ENCODE results near the gene SV2B.
"Not testable (repeated sequence)": the region's sequence is repeated elsewhere in the genome, so short reads cannot be mapped to it uniquely, and the experiment has no call there.

Gene SV2B

GRCh38 chr15:91099995-91100813, at the start of gene SV2B:
TSS of gene SV2B (plus strand) at chr15:91100257. CDS start at chr15:91226264, 126,007 bp downstream.
- DNase-seq = no peak

- DNase-seq = no peak
These were observed 48.8 kb upstream of the SV2B start for GRCh38 chr15:91051248-91051647.

GRCh38 chr15:91054816-91055215, 45.2 kb upstream of the SV2B start:
- no peak for DNase-seq

DNA sequence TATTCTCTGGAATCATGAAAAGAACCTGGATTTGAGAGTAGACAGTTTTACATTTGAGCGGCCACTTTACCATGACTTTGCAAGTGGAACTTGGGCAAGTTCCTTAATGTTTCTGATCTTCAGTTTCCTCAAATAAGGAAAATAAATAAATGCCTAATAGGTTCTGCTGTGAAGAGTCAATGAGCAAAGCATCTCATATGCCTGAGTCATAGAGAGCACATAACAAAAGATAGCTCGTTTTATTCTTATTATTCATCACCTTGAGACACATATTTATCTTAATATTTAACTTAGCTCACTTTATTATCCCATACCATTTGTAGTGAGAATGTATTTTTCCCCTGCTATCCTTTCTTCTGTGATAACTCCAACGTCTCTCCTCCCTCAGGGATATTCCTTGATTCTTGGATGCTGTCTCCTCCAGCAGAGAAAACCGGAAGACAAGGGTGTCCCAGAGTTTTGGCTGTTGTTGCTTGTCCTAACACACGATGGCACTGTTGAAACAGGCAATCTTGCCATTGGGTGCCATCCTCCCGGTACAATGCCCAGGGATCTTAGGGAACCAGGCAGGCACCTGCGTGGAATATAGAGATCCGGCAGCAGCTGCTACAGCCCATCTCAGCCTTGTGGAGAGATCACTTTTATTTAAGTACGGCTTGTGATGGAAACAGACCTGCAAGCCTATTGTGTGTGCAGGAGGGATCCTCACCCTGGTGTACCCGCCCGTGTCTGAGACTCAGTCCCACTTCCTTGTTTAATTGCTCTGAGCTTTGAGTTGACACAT, 44.3 kb upstream of the SV2B start:
- peak; percentile 66 for DNase-seq

DNA sequence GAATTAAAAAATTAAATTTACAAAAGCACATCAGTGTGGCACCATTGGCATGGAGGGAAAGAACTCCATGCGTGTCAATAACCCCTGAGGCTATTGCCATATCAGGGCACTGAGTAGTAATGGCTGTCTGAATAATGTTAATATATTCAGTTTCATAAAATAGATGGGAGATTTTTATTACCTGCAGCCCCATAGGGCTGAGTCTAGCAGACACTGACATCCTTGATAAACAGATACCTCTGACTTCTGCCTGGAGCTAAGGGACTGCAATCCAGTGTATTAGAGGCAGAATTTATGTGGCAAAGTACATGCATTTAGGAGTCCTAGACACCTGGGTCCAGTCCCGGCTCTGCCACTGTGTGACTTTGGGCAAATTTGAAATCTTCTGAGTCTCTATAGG, 38.8 kb upstream of the SV2B start:
- DNase-seq = no peak

- DNase-seq = no peak
These were observed 38.1 kb upstream of the SV2B start for GRCh38 chr15:91061997-91062396.

- DNase-seq = no peak
These were observed 34.6 kb upstream of the SV2B start for GRCh38 chr15:91065505-91065904.

DNA sequence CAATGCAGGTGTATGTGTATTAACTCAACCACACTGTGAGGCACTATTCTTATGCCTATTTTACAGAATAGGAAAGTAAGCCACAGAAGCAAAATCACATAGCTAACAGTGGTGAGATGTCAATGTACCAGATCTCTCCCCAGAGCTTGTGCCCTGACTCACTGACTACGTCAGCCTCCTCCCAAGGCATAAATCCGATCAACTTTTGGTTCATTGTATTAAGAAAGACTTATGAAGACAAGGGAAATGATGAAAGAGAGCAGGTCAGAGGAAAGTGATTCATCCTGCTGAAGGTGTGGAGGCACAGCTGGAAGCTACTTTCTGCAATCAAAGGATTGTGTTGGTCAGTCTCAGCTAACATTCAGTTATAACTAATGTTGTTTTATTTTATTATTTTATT, 33.0 kb upstream of the SV2B start:
- DNase-seq = peak; percentile 51

DNA sequence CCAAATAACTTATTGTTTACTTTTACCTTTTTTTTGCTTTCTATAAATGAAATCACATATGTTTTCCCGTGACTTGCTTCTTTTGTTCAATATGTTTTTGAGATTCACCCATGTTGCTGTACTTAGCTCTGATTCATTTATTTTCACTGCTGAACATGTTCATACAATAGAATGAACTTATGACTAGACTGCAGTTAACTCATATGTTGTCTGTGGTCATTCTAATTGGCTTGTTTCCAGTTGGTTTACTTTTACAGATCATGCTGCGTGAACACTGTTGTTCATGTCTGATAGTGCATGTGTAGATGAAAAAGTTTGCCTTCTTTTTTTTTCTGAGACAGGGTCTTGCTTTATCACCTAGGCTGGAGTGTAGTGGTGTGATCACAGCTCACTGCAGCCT, 31.6 kb upstream of the SV2B start:
- no peak for DNase-seq

DNA sequence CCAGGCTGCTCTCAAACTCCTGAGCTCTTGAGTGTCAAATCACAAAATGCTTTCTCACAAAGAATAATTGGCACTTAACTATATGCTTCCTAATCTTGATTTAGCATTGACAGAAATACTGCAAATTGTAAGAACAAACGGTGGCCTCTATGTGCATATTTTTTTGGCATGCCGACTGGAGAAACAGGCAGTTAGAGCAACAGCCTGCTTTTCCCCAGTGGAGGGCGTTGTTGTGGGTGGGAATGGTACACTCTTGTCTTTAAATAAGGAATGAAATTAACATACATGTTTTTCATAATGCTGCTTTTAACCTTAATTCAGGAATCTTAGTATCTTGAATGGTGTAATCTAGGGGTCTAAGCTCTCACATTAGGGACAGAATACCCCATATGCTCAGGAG, 31.1 kb upstream of the SV2B start:
- no peak for DNase-seq

- DNase-seq = no peak
These were observed 29.2 kb upstream of the SV2B start for GRCh38 chr15:91070872-91071271.

GRCh38 chr15:91072161-91072560, 27.9 kb upstream of the SV2B start:
- no peak for DNase-seq

DNA sequence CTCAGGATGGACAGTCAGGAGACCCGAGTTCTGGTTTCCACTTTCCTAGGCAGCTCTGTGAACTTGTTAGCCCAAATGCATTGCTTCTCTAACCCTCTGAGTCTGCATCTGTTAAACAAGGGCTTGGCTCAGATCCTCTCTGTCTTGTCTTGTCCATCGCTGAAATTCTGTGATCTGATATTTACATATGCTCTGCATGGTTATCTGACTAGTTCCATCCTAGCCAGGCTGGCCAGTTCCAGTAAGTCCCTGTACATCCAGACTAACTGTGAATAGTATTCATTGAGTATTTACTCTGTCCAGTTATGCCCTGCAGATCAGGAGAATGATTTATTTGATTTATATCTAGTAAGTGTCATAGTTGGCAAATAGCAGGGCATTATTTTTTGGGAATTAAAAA, 27.0 kb upstream of the SV2B start:
- DNase-seq = no peak

DNA sequence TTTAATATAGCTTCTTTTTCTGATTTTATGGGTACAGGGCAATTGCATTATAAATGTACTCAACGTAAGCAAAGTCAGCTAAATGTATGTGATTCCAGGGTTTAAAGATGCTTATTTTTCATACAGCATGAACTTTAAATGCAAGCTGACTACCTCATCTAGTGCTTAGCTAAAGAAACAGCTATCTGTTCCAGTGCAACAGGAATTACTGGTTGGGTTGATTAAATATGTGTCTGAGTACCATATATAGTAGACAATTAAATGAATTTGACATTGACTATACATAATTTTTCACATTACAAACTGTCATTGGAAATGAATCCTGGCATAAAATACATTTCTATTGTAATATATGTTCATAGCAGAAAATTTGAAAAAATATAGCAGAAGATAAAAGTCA, 26.3 kb upstream of the SV2B start:
- DNase-seq = no peak

DNA sequence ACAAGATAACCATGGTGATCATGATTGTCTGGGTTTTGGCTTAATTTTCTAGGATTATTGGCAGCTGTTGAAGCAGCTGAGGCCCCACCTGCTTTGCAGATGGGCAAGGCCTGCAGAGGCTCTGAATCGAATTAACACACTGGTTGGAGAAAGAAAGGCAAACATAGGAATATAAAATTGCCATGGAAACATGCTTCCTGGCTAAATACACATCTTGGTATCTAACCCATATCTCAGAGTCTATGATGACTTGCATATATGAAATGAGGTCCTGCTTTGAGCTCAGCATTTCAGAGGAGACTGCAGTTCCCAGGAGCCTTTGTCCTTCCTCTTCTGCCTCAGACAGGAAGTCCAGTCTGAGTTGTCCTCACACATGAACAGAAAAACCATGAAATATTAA, 24.3 kb upstream of the SV2B start:
- DNase-seq = no peak

GRCh38 chr15:91077029-91077428, 23.0 kb upstream of the SV2B start:
- no peak for DNase-seq

DNA sequence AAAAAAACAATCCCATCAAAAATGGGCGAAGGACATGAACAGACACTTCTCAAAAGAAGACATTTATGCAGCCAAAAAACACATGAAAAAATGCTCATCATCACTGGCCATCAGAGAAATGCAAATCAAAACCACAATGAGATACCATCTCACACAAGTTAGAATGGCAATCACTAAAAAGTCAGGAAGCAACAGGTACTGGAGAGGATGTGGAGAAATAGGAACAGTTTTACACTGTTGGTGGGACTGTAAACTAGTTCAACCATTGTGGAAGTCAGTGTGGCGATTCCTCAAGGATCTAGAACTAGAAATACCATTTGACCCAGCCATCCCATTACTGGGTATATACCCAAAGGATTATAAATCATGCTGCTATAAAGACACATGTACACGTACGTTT, 6.2 kb upstream of the SV2B start:
- not testable (repeated sequence) for DNase-seq

DNA sequence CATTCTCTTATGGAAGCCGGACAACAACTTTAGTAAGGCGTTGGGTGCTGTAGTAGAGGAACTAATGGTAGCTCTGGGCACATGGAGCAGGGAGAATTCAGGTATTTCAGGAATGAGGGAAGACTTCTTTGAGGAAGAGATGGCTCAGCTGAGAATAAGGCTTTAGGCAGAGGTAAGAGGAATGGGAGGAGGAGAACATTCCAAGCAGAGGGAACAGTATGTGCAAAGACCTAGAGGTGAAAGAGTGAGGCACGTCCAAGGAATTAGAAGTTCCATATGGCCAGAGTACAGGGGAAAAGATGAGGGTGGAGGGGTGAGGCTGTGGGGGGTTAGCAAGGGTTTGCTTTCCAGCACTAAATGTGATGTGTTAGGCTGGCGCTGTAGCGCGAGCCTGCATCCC, 1.6 kb upstream of the SV2B start:
- DNase-seq = no peak

DNA sequence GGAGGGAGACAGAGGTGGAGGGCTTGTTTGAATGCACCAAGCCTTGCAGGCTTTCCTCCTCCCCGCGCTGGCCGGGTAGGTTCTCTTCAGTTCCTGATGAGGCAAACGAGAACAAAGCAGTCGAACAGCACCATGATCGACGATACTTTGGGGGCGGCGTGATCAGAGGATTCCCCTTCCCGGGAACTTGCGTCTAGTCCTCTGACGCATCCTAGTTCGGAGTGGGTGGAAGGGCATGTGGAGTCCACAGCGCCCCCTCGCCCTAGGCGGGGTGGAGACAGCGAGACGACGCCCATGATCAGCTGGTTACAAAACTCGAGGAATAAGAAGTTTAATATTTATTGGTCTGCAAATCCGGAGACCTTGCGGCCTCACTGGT, 452 bp upstream of the SV2B start:
- DNase-seq = no peak

GRCh38 chr15:91100814-91101607, 954 bp downstream of the SV2B start:
- DNase-seq = no peak

DNA sequence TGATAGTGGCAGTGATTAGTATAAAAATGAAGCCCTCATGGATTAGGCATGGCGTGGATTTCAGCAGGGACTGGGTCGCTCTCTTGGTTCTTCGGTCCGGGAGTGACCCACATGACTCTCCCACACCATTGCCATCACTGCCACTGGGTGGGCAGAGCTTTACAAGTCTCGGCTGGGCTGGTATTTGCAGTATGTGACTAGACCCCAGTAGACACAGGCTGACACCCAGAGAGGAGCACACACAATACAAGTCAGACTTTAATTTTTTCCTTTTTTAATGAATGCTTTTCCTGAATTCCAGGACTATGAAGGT, 1.5 kb downstream of the SV2B start:
- DNase-seq = no peak

DNA sequence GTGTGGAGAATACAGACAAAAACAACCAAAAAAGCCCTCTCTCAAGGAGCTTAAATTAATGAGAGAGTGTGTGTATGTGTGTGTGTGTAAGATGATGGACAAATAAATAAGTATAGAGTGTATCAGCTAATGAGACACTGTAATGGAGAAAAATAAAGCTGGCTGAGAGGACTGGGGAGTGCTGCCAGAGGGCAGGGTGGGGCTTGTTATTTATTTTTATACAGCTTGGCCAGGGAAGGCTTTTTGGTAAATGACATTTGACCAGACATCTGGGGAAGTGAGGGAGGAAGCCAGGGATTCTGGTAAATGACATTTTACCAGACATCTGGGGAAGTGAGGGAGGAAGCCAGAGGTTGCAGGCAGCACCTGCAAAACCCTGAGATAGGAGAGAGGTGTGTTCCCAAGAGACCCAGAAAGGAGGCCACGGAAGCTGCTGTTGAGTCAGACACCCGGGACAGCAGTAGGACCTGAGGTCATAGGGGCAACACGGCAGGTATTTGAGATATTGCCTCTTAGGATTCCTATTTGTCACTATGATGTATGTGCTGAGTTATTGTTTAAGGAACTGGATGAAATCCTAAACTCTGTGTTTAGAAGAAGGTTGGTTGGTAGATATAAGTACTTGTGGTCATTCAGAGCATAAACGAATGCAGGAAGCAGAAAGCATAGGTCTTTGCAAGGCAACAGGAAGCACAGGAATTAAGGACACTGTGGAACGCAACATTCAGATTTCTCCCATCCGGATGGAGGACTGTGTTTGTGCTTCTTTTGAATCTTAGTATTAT, 2.7 kb downstream of the SV2B start:
- DNase-seq = no peak

DNA sequence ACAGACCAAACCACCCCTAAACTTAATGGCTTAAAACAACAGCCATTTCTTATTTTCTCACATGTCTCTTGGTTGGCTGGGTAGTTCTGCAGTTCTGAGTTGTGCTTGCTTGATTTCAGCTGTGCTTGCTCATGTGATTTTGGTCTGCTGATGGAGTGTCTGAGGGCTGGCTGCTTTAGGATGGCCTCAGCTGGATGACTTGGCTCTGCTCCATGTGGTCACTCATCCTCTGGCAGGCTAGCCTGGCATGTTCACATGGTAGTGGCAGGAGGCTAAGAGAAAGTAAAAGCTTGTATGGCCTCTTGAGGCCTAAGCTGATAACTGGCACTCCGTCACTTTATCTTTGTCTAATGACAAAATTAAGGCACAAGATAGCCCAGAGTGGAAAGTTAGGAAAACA, 4.1 kb downstream of the SV2B start:
- DNase-seq = no peak
